SK-N-SH treated with all-trans-retinoic acid at 6 μM for 48 hours (cell line): ENCODE data around the gene STAT5A.

ENCODE experiments used
- ATAC-seq: fragments of 200-7000 bp; cut with Tn5 transposase; 3 replicates; pipeline ENCODE4 v1.9.1; 2020; ENCODE audit warnings: mild to moderate bottlenecking, moderate library complexity
- ARNTL ChIP-seq: fragments of 450-650 bp; formaldehyde crosslinking; IDR thresholded peaks from 2 replicates; pipeline ENCODE4 v1.5.0; 2020; ENCODE audit warnings: low read depth, mild to moderate bottlenecking, moderate library complexity, borderline replicate concordance
- BACH2 ChIP-seq: fragments of 250-450 bp; sonication (Bioruptor Pico); IDR thresholded peaks from 2 replicates; pipeline ENCODE4 v1.9.0; 2021; ENCODE audit warnings: mild to moderate bottlenecking, borderline replicate concordance
- CSDC2 ChIP-seq: fragments of 250-450 bp; sonication (Bioruptor Pico); IDR thresholded peaks from 2 replicates; pipeline ENCODE4 v1.5.0; 2020; ENCODE audit warnings: mild to moderate bottlenecking, moderate library complexity
- ESRRG ChIP-seq: fragments of 250-450 bp; sonication (Bioruptor Pico); IDR thresholded peaks from 2 replicates; pipeline ENCODE4 v1.6.1; 2021; ENCODE audit warnings: mild to moderate bottlenecking
- GLIS3 ChIP-seq: fragments of 250-450 bp; sonication (Bioruptor Pico); IDR thresholded peaks from 2 replicates; pipeline ENCODE4 v1.5.0; 2020; ENCODE audit warnings: mild to moderate bottlenecking, moderate library complexity
- PPARA ChIP-seq: fragments of 250-450 bp; sonication (Bioruptor Pico); IDR thresholded peaks from 2 replicates; pipeline ENCODE4 v1.5.0; 2020; ENCODE audit warnings: mild to moderate bottlenecking, borderline replicate concordance
- RARB ChIP-seq: fragments of 250-450 bp; sonication (Bioruptor Pico); IDR thresholded peaks from 2 replicates; pipeline ENCODE4 v1.8.0; 2021; ENCODE audit warnings: mild to moderate bottlenecking, moderate library complexity
- SNAI2 ChIP-seq: fragments of 250-450 bp; sonication (Bioruptor Pico); IDR thresholded peaks from 2 replicates; pipeline ENCODE4 v1.5.0; 2020; ENCODE audit warnings: mild to moderate bottlenecking, moderate library complexity
- TCF4 ChIP-seq: fragments of 250-450 bp; sonication (Bioruptor Pico); IDR thresholded peaks from 2 replicates; pipeline ENCODE4 v1.8.0; 2021; ENCODE audit warnings: mild to moderate bottlenecking, moderate library complexity, borderline replicate concordance
- TOX ChIP-seq: fragments of 250-450 bp; sonication (Bioruptor Pico); IDR thresholded peaks from 2 replicates; pipeline ENCODE4 v1.8.0; 2021; ENCODE audit warnings: mild to moderate bottlenecking, moderate library complexity, borderline replicate concordance
- TSHZ2 ChIP-seq: fragments of 250-450 bp; sonication (Bioruptor Pico); IDR thresholded peaks from 2 replicates; pipeline ENCODE4 v1.5.0; 2020; ENCODE audit warnings: mild to moderate bottlenecking, moderate library complexity
- ZC3H10 ChIP-seq: fragments of 250-450 bp; sonication (Bioruptor Pico); IDR thresholded peaks from 2 replicates; pipeline ENCODE4 v1.5.1; 2021; ENCODE audit warnings: mild to moderate bottlenecking, moderate library complexity
- ZFP3 ChIP-seq: fragments of 250-450 bp; sonication (Bioruptor Pico); IDR thresholded peaks from 2 replicates; pipeline ENCODE4 v1.5.0; 2020; ENCODE audit warnings: mild to moderate bottlenecking, moderate library complexity
- ZFP30 ChIP-seq: fragments of 450-650 bp; formaldehyde crosslinking; IDR thresholded peaks from 2 replicates; pipeline ENCODE4 v1.5.0; 2022; ENCODE audit warnings: mild to moderate bottlenecking, moderate library complexity
- ZNF565 ChIP-seq: fragments of 450-650 bp; formaldehyde crosslinking; conservative IDR thresholded peaks from 2 replicates; pipeline ENCODE4 v1.5.0; 2020; ENCODE audit warnings: low read depth, mild to moderate bottlenecking, moderate library complexity
- ZNF70 ChIP-seq: fragments of 450-650 bp; formaldehyde crosslinking; IDR thresholded peaks from 2 replicates; pipeline ENCODE4 v1.5.0; 2020; ENCODE audit warnings: mild to moderate bottlenecking, moderate library complexity
- ZNF8 ChIP-seq: fragments of 450-650 bp; formaldehyde crosslinking; IDR thresholded peaks from 2 replicates; pipeline ENCODE4 v1.5.0; 2020; ENCODE audit warnings: mild to moderate bottlenecking, moderate library complexity
- TF ChIP-seq, protein P1 (sequence below): fragments of 250-450 bp; sonication (Bioruptor Pico); IDR thresholded peaks from 2 replicates; pipeline ENCODE4 v1.5.1; 2021; ENCODE audit warnings: mild to moderate bottlenecking, moderate library complexity
- TF ChIP-seq, protein P2 (sequence below): fragments of 250-450 bp; sonication (Bioruptor Pico); IDR thresholded peaks from 2 replicates; pipeline ENCODE4 v1.8.0; 2020; ENCODE audit warnings: mild to moderate bottlenecking, moderate library complexity, borderline replicate concordance

Gene STAT5A

DNA sequence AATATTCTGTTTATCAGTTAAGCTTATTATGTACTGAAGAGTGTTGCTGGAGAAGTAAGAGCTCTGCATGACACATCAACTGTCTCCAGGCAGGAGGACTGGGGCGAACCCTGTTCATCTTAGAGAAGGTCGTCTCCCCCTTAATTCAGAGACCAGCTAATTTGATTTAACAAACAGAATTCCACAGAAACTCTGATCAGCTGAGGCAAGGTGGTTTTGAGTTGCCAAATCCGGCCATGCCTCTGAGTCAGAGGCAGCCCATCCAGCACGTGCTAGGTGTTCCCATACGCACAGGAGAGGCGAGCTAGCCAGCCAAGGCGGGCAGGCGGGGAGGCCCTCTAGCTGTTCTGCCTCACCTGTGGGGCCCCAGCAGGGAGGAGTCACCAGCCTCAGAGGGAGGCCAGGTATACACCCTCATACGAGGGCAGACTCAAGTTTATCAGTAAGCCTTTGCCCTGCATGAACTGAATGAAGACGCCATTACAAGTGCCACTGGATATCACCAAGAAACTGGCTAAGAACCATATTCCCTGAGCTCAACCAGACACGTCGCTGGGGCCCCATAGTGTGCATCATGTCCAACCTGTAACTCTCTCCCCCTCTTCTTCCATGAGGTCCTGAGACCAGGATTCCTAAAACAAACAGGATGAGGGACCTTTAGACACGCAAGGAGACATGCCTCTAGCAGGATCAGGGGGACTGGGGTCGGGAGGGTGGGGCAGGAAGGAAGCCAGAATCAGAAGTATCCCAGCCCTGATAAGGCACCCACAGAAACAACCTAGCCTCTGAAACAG, 25.7 kb downstream of the STAT5A start:
- ATAC-seq, result no peak

DNA sequence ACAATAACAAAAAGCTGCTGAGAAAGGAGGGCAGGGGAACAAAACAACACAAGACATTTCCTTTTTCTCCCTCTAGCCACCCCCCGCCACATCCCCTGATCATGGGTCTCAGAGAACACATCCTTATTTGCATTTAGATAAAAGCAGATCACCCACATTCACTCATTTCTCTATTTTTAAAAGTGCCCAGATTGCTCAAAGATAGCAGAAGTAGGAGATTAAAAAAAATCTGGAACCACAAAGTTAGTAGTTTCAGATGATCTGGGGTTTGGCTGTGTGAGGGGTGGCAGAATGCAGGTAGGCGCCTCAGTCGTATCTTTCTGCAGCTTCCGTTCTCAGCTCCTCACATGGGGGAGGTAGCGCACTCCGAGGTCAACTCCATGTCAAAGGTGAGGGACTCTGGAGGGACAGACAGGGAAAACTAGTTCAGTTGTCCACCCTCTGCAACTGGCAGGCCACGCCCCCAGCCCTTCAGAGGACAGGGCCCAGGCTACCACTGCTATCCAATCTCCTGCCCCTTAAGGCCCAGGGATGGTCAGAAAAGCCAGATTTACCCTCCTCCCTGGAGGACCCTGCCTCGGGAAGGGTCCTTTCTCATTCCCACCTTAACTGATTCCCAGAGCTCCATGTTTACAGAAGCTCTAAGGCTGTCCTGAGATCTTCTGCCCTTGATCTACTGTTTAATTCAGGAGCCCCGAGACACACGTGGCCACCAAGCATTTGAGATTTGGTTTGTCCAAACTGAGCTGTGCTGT, 27.3 kb downstream of the STAT5A start:
- ATAC-seq, result no peak
- TF ChIP-seq CSDC2 (CRISPR knock-in tag) (no peak), ZC3H10 (CRISPR knock-in tag) (no peak), SNAI2 (CRISPR knock-in tag) (no peak), TSHZ2 (CRISPR knock-in tag) (no peak), PPARA (CRISPR knock-in tag) (no peak), ZNF70 (no peak), ZFP30 (CRISPR knock-in tag) (no peak), RARB (CRISPR knock-in tag) (no peak), TOX (CRISPR knock-in tag) (no peak), ESRRG (CRISPR knock-in tag) (no peak), BACH2 (CRISPR knock-in tag) (no peak), ZNF8 (no peak), TCF4 (CRISPR knock-in tag) (no peak), ARNTL (no peak)
- TF ChIP-seq, protein P1, sequence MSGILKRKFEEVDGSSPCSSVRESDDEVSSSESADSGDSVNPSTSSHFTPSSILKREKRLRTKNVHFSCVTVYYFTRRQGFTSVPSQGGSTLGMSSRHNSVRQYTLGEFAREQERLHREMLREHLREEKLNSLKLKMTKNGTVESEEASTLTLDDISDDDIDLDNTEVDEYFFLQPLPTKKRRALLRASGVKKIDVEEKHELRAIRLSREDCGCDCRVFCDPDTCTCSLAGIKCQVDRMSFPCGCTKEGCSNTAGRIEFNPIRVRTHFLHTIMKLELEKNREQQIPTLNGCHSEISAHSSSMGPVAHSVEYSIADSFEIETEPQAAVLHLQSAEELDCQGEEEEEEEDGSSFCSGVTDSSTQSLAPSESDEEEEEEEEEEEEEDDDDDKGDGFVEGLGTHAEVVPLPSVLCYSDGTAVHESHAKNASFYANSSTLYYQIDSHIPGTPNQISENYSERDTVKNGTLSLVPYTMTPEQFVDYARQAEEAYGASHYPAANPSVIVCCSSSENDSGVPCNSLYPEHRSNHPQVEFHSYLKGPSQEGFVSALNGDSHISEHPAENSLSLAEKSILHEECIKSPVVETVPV (CRISPR knock-in tag), result no peak
- TF ChIP-seq, protein P2, sequence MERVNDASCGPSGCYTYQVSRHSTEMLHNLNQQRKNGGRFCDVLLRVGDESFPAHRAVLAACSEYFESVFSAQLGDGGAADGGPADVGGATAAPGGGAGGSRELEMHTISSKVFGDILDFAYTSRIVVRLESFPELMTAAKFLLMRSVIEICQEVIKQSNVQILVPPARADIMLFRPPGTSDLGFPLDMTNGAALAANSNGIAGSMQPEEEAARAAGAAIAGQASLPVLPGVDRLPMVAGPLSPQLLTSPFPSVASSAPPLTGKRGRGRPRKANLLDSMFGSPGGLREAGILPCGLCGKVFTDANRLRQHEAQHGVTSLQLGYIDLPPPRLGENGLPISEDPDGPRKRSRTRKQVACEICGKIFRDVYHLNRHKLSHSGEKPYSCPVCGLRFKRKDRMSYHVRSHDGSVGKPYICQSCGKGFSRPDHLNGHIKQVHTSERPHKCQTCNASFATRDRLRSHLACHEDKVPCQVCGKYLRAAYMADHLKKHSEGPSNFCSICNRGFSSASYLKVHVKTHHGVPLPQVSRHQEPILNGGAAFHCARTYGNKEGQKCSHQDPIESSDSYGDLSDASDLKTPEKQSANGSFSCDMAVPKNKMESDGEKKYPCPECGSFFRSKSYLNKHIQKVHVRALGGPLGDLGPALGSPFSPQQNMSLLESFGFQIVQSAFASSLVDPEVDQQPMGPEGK, result no peak

More for the DNA sequence above, 25.7 kb downstream of the STAT5A start:
- TF ChIP-seq ZFP30 (CRISPR knock-in tag) (no peak), PPARA (CRISPR knock-in tag) (no peak), BACH2 (CRISPR knock-in tag) (no peak), TSHZ2 (CRISPR knock-in tag) (no peak), TCF4 (CRISPR knock-in tag) (no peak), ZNF565 (CRISPR knock-in tag) (no peak), ARNTL (no peak), GLIS3 (CRISPR knock-in tag) (no peak), CSDC2 (CRISPR knock-in tag) (no peak), ZFP3 (CRISPR knock-in tag) (no peak), TOX (CRISPR knock-in tag) (no peak), ZNF70 (no peak)
- TF ChIP-seq, protein P1 (CRISPR knock-in tag), result no peak
- TF ChIP-seq, protein P2, result no peak
